ENCODE results near the gene ARHGAP30. TPM values are rescaled to one million over a fixed set of nuclear protein-coding genes. Genes with fewer than 3 reads are reported as not detected.

ARHGAP30 gene
- polyA plus RNA-seq, 1 of the 3 experiments (the other 2 are of a cell fraction) = not detected

- Histone ChIP-seq H3K27ac (ENCODE audit: low read depth in 2 of 2, low read length in 1 of 2) (no peak overlapping the region), H3K4me3 (ENCODE audit: low read depth in 2 of 2, low read length in 1 of 2) (no peak overlapping the region), H3K9me3 (no peaks in the 10 kb centered on the region), H3K36me3 (replicated peaks in 1 of 2; ENCODE audit: control insufficient read depth in 1 of 2, insufficient read depth in 2 of 2, low read length in 1 of 2) (peaks cover 17 to 28% of the 10 kb centered on the region in 2 experiments), H3K9me2 (no peaks in the 10 kb centered on the region), H3K9ac (no peak overlapping the region), H3F3A (replicated peaks; ENCODE audit: insufficient read depth) (peaks cover 40% of the 10 kb centered on the region), H3K4me2 (peak overlapping the region; percentile 86), H4K20me1 (ENCODE audit: insufficient read depth) (0 out of 2 replicates have a peak, but pooled peaks cover 8% of the 10 kb centered on the region), H3K79me2 (ENCODE audit: insufficient read depth) (peaks cover 13% of the 10 kb centered on the region), H2AFZ (ENCODE audit: low read depth) (no peak overlapping the region), H3K27me3 (ENCODE audit: insufficient read depth) (no peaks in the 10 kb centered on the region), H3K4me1 (ENCODE audit: control insufficient read depth in 1 of 2, insufficient read depth in 2 of 2, low read depth in 1 of 2, low read length in 1 of 2) (peaks cover 0 to 7% of the 10 kb centered on the region in 2 experiments; a peak in 1 of 4 replicates)
- POLR2A ChIA-PET = interaction anchor here (0.8 to 1.0 kb wide), 2 partner anchors 34 to 54 kb away, joined by 3 read pairs; partner anchors contain the start of genes DEDD and UFC1
- WGBS (ENCODE audit: low lambda C conversion rate) = 96% methylated on average over 9 of the region's 9 CpGs
- CTCF ChIA-PET = interaction anchor here (0.7 to 8.2 kb wide), 7 partner anchors 13 to 268 kb away, joined by 3 to 198 read pairs (median 5); partner anchors contain the start of genes ARHGAP30, NECTIN4 and TSTD1
- TF ChIP-seq USF2 (IDR thresholded peaks at IDR 0.05; ENCODE audit: borderline replicate concordance, low read depth, low read length) = no peak
- no peak for TF ChIP-seq TAF1 (IDR thresholded peaks at IDR 0.05; ENCODE audit: borderline replicate concordance, low read depth, low read length)
- no peak for TF ChIP-seq CTCF (IDR thresholded peaks at IDR 0.05)
- no peak for TF ChIP-seq RFX5 (IDR thresholded peaks at IDR 0.05; ENCODE audit: low read length)
- DNase-seq = no peak
These were observed 29.6 kb upstream of the ARHGAP30 start for GRCh38 chr1:161099090-161099802.

GRCh38 chr1:161098210-161099068, 28.7 kb upstream of the ARHGAP30 start, which contains the start of gene KLHDC9:
Gene KLHDC9, plus strand, starts transcription at chr1:161098361. Its CDS starts 175 bp downstream, at chr1:161098536.
- Histone ChIP-seq H3K27ac (ENCODE audit: low read depth in 2 of 2, low read length in 1 of 2) (peak within 1 kb of the TSS in 1 of 2 experiments; percentile 51; a peak in 2 of 4 replicates), H3K4me2 (peak within 1 kb of the TSS; percentile 86), H3K9me2 (no peaks in the 10 kb centered on the region), H2AFZ (ENCODE audit: low read depth) (peak within 1 kb of the TSS; percentile 85), H4K20me1 (ENCODE audit: insufficient read depth) (0 out of 2 replicates have a peak, but pooled peaks cover 8% of the 10 kb centered on the region), H3K4me3 (ENCODE audit: low read depth in 2 of 2, low read length in 1 of 2) (peak within 1 kb of the TSS; percentile 58), H3K9ac (peak within 1 kb of the TSS; percentile 42; the same call in 1 of the 2 replicates), H3F3A (replicated peaks; ENCODE audit: insufficient read depth) (peaks cover 35% of the 10 kb centered on the region), H3K27me3 (ENCODE audit: insufficient read depth) (no peaks in the 10 kb centered on the region), H3K9me3 (no peaks in the 10 kb centered on the region), H3K4me1 (ENCODE audit: control insufficient read depth in 1 of 2, insufficient read depth in 2 of 2, low read depth in 1 of 2, low read length in 1 of 2) (peaks cover 0 to 7% of the 10 kb centered on the region in 2 experiments; a peak in 1 of 4 replicates), H3K36me3 (replicated peaks in 1 of 2; ENCODE audit: control insufficient read depth in 1 of 2, insufficient read depth in 2 of 2, low read length in 1 of 2) (peaks cover 17 to 28% of the 10 kb centered on the region in 2 experiments), H3K79me2 (ENCODE audit: insufficient read depth) (peaks cover 5% of the 10 kb centered on the region)
- DNase-seq = peak; percentile 92
- TF ChIP-seq FOXJ3 (CRISPR knock-in tag; IDR thresholded peaks at IDR 0.05) = no peak
- peak; percentile 81 for TF ChIP-seq MXI1 (IDR thresholded peaks at IDR 0.05; ENCODE audit: low read depth, low read length)
- TF ChIP-seq ELF1 (IDR thresholded peaks at IDR 0.05) = no peak
- TF ChIP-seq EP300 (IDR thresholded peaks at IDR 0.05; ENCODE audit: borderline replicate concordance in 1 of 2, low read depth in 1 of 2, low read length in 1 of 2) = no peak
- TF ChIP-seq TEAD4 (IDR thresholded peaks at IDR 0.05; ENCODE audit: borderline replicate concordance, insufficient read depth) = no peak
- CTCF ChIA-PET = interaction anchor here (0.6 to 8.2 kb wide), 33 partner anchors 8 to 419 kb away, joined by 3 to 198 read pairs (median 4); partner anchors contain the start of genes ARHGAP30, DEDD, NECTIN4 and PPOX
- POLR2A ChIA-PET = interaction anchor here (0.8 to 2.0 kb wide), 5 partner anchors 10 to 55 kb away, joined by 3 to 15 read pairs (median 3); partner anchors contain the start of genes DEDD, NIT1, PFDN2 and UFC1
- WGBS (ENCODE audit: low lambda C conversion rate) = 28% methylated on average over 31 of the region's 71 CpGs

Data from SK-N-SH (cell line).